ENCODE measurements around the gene LTBP2. TPM values are rescaled to one million over a fixed set of nuclear protein-coding genes. Genes with fewer than 3 reads are reported as not detected.

The LTBP2 gene
- total RNA-seq (2014; rRNA removed; shearing (Covaris generic)) = 32.5 and 34.9 TPM in 2 replicates
- polyA plus RNA-seq (2015; cell fraction: cytosol; rRNA removed) = 20.4 and 23.1 TPM in 2 replicates
- polyA plus RNA-seq (2015; cell fraction: nucleus; rRNA removed) = 62.2 and 66.5 TPM in 2 replicates

DNA sequence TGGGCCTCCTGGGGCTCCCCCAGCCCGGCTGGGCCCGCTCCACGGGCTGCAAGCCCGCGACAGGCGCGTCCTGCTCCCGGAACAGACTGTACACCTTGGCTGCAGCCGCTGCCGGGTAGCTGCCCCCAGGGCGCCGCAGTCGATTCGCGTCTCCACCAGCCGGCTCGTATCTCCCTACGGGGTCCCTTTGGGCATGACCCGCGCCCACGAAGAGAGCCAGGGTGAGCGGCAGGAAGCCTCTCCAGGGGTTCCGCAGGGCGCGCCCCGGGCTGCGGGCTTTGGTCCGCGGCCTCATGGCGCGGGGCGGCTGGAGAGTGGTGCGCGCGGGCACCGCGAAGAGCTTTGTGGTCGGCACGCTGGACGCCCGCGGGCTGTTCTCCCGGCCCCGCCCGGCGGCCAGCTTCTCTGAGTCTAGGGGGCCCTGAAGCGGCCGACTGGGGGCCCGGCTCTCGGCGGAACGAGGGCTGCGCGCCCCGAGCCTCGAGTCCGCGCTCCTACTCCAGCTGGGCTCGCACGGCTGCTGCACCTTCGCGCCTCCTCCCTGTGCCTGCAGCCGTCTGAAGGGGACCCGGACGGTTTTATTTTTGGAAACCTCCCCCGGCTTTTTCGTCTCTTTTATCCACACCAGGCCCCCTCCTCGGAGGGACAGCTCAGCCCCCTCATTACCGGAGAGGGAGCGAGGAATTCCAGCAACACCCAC is at the start of gene LTBP2:
LTBP2 (minus strand) TSS at position 588 of the 700 bp plus-strand sequence; CDS start at position 295, 293 bp downstream.
- no peak for DNase-seq (ENCODE audit: low read depth)

DNA sequence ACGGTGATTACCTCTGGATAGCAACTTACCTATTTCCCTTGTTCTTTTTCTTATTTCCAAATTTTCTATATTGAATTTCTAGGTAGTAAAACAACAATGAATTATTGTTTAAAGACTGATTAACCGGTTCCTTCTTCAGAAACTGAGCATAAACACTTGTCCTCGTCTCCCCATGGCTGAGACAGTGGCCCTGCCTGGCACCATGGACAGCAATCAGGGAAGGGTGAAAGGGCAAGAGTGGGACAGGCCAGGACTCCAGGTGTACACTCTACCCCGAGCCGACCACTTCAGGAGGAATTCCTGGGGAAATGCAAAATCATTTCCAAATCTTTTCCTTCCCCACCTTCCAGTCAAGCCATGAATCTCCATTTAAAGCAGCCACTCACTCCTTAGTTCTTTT is 48.8 kb upstream of the LTBP2 start:
- DNase-seq (ENCODE audit: low read depth) = no peak

DNA sequence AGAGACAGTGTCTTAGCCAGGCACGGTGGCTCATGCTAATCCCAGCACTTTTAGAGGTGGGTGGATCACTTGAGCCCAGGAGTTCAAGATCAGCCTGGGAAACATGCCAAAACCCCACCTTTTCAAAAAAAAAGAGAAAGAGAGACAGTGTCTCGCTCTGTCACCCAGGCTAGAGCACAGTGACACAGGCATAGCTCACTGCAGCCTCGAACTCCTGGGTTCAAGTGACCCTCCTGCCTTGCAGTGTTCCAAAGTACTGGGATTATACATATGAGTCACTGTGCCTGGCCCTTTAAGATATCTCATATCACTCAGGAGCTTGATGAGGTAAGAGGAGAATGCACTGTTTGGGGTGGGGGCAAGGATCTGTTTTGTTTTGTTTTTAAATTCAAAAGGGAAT is 48.1 kb upstream of the LTBP2 start:
- DNase-seq (ENCODE audit: low read depth) = no peak

DNA sequence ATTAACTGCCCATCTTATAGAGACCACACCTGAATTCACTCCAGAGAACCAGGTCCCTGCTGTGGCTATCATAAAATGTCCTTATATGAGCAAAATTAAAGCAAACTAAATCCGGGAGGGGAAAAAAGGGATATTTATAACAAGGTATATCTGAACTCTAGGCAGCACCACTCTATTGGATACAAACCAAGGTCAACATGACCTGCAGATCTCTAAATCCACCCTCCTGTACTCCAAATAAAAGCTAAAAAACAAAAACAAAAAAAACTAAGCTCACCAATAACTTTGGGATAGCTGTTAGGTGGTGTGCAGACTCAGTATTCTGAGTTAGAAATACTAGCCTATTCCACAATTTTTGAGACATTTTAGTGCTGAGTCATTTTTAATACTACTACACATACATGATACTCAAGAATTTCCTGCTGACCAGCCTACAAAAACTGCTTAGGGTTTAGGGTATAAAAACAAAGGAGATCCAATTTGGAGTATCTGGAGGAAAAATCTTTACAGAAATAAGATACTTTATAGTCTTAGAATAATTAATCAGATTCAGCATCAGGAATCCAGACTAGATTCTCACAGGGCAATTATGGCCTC is 46.6 kb upstream of the LTBP2 start:
- DNase-seq (ENCODE audit: low read depth) = peak; percentile 62

DNA sequence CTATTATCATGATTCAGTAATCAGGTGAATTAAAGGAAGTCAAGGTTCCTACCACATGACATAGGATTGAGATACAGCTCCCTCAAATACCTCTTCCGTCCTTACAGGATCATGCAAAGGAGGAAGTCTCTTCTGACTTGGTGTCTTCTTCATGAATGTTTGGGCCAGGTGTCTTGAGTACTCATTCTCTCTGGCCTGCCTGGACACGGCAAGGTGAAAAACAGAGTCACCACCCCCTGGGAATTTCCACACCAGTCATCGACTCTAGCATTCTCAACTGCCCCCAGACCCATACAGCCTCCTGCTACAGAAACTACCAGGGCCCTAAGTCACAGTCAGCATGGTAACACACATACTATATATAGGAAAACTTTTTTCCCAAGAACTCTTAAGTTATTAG is 44.9 kb upstream of the LTBP2 start:
- no peak for DNase-seq (ENCODE audit: low read depth)

DNA sequence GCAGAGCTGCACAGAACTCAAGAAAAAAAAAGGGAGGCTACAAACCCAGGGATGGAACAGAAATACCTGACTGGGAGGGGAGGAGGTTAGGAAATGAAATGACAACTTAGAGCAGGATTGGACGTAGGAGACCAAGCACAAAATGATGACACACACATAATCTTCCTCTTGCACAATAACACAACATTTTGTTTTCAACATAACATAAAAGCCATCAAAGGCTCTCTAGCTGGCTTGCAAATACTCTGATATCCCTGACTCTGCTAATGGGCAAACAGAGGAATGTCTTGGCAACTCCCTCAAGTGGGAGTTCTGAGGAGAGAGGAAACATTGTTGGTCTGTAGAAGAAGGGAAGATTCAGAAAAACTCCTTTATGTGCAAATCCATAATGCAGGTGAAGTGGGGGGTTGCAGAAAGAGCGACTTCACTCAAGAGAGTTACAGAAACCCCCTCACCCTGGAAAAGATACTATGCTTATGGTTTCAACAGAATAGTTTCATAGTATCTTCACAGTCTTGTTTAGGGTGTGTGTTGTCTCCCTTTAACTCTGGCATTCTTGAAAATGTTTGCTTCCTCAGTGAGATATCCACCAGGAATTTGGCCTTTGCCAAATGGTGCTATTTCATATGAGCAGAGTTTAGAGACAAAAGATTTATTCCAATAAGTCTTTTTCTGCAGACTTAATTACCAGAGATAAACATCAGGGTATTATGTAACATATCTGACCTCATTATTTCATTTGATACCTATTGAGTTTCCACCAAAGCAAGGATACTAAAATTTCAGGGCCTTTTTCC is 43.8 kb upstream of the LTBP2 start:
- DNase-seq (ENCODE audit: low read depth) = no peak

DNA sequence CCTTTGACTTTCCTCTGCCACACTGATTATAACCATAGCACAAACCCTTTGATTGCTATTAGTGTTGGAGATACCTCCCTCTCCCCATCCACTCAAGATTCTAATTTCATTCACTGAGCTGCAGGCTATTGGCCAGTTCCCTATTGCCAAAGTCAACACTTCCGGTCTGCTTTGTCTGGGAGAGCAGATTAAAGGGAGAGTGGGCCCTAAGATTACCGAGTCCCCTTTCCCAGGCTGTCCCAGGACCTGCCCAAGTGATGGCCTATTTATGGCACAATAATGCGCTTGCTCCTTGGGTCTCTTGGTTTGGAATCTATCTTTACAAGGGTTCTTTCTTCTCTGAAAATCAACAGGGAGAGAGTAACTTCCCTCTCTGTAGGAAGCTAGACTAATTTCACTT is 42.9 kb upstream of the LTBP2 start:
- DNase-seq (ENCODE audit: low read depth) = no peak

DNA sequence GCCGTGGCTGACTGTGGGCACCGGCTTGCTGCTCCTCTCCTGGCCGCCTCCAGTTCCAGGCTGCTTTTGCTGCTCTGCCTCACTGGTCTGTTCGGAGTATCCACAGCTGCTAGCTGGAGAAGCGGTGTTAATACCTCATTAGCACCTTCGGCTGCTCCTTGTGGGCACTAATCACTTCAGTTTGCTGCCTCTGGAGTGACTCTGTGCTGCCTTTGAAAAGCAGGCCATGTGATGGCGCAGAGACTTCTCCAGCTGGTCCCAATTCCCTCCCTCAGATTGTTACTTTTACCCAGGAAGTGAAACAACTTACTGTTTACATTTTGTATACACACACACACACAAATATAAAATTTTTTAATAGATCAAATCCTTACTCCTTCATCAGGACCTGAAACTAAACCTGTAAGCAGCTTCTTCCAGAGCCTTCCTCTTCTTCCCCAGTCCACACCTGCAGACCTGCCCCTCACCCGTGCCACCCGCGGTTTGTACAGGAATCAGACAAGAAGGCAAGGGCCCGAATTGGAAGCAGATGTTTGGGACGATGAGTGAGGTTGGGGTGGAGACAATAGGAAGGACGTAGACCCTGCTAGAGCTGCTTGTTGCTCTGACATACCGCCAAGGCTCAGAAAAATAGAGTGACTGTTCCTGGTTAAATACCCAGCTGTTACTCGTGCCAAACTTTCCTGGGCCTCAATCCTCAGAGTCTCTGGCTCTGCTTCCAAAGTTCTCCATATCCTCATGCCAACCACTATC is 41.5 kb upstream of the LTBP2 start:
- DNase-seq (ENCODE audit: low read depth) = no peak

DNA sequence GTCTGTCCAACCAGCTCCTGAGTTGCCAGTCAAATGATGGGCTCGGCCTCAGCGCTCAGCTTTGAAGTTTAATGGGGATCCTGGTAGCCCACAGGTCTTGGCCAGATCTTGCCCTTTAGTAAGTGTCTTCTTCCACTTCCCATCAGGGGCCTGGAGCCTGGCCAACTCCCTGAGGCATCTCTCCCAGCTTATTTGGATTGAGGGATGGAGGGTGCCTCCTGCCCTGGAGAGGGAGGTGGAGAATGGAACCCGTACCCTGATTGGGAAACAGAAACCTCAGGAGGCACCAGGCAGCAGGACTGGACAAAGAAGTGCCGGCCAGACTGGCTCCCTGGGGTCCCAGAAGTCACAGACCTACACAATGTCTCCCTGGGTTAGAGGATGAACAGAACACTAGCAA is 40.5 kb upstream of the LTBP2 start:
- DNase-seq (ENCODE audit: low read depth) = no peak

DNA sequence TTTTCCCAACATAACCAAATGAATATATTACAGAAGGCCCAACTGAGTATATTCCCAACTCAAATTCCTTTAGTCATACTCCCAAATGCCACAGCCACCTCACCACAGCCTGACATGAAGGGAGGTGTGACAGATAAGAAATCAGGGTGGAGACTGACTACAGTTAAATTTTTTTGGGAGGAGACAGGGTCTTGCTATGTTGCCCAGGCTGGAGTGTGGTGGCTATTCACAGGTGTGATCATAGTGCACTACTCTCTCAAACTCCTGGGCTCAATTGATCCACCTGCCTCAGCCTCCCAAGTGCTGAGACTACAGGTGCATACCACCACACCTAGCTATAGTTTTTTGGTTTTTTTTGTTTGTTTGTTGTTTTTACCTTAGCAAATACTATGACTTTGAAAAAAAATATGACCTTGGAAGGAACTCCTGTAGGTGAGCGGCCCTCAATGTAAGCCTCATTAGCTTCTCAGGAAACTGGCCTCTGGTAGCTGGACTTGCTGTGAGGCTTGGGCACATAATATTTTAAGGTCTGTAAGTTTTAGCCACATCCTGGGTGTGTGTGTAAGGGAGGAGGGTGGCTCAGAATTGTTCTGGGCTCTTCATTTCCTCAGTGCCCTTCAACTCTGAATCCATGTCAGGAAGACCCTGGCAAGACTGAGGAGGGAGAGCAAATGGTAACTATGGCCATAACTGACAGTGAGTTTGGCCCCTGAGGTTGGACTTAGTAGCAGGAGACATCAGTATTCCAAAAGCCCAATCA is 39.1 kb upstream of the LTBP2 start:
- no peak for DNase-seq (ENCODE audit: low read depth)

DNA sequence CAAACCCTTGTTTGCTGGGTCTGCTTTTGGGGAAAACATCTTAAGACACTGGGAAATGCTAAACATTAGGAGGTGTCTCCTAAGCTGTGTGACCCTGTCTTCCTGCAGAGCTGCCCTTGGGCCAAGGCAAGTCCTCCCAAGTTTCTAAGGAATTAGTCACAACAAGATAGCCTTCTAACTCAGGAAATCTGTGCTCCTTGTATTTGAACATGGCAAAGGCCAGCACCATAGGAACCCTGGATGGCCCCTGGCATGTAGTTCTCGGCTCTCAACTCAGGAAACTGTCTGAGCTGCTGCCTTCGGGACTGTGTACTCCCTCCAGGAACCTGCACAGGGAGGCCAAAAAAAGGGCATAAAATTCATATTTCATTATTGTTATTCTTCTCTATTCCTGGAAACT is 37.6 kb upstream of the LTBP2 start:
- no peak for DNase-seq (ENCODE audit: low read depth)

DNA sequence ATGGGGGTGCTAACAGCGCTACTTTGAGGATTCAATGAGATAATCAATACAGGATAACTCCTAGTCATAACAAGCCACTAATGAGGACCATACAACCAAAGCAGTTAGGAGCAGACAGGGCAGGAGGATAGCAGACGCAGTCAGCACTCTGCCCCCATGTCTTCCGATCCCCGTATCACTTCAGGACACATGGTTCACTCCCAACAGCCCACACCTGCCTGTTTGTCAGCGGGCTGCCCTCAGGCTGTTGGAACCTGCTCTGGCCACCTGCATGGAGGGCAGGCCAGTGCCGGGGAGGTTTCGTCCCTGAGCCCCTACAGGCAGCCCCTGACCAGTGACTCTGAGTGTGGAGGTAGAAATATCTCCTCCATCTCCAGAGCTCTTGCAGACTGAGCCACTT is 37.1 kb upstream of the LTBP2 start:
- DNase-seq (ENCODE audit: low read depth) = no peak

DNA sequence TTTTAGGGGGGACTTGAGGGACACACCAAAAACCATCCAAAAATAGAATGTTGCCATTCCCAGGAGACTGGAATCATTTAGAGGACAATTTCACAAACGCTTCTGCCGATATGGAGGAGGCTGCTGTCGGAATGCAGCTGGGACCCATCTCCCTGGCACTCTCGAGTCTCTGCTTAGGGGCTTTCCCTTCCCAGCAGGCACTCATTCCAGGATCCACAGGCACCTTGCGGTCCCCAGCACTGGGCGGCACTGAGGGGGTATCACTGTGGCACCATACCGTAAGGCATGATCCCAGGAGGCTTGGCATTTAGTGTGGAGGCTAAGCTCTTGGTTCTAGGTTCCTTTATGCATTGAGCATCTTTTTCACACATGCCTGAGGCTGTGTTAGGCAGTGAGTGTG is 36.6 kb upstream of the LTBP2 start:
- no peak for DNase-seq (ENCODE audit: low read depth)

DNA sequence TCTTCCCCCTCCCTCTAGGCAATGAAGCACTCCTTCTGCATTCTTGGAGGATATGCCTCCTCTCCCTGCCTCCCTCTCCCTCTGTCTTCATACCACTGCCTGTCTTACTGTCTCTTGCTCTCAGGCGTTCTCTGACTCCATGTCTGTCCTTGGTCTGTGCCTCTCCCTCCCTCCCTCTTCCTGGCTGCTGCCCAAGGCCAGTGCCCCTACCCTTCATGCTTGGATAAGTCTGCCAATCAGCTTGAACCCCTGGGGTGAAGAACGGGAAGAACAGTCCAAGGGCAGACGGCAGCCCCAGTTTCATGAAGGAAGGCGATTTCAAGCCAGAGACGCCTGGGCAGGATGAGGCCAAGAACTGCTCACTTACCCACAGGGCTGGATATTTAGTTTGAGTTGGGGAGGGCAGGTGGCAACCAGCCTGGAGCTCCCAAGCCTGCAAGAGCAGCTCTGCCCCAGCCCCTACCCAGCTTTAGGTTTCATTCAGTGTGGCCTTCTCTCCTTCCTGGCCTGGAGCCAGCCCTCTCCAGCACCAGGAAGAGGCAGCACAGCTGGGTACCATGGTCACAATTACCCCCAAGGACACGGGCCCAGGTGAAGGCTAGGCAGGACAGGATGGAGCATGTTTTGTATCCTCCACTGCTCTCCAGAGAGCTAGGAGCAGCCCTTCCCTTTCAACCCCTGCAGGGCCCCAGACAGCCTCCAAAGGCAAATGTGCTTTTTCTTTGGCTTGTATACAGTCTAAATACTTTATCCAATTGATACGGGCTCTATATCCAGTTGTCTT is 35.8 kb upstream of the LTBP2 start:
- DNase-seq (ENCODE audit: low read depth) = no peak

DNA sequence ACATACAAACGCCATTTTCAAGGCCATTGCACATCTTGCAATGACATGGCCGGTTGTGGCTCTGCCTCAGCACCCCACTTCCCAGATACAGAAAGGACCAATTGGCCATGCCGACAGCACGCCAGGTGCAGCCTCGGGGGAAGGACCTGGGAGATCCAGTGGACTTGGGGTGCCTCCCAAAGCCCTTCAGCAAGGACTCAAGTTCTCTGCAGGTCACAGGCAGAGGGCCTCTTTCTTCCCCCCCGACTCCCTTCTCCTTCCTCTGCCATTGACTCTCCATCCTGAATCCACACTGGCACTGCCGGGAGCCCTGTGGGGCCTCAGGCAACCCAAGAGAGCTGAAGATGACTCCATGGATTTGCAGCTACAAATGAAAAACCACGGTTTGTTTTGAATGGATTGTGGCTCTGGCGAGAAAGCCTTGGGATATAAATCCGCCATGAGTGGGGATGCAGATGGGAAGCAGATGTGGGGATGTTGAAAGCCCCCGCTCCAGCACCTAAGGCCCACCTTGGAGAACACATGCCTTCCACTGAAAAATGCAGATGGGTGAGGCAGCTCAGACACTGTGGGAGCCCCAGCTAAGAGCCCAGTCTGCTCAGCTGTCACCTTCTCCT is 35.1 kb upstream of the LTBP2 start:
- DNase-seq (ENCODE audit: low read depth) = no peak

DNA sequence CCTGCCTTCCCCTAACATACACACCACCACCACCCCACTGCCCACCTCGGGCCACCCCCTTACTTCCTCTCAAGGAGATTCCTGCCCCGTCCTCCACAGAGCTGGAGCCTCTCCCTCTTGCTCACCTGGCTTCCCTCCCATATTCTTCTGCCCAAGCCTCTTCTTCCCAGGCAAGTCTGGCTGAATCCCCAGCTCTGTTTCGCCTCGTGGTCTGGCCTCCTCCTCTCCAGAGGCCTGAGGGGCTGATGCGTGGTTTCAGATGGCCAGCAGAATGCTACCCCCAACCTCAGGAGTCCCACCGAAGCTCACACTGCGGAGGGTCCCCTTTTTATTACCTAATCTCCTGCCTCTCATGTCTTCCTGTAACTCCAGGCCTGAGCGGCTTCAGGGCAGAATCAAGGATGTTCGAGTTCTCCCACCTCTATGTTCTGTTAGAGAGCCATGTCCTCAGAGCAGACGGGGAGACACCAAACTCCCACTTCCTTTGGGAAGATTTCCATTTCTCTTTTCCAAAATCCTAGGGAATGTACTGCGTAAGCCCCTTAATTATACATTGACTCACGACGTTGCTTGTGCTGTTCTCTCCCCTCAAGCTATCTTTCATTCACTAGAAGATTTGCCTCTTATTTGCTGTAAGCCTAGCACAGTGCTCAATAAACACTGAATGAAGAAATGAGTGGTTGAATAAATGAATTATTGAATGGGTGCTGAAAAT is 33.9 kb upstream of the LTBP2 start:
- no peak for DNase-seq (ENCODE audit: low read depth)

DNA sequence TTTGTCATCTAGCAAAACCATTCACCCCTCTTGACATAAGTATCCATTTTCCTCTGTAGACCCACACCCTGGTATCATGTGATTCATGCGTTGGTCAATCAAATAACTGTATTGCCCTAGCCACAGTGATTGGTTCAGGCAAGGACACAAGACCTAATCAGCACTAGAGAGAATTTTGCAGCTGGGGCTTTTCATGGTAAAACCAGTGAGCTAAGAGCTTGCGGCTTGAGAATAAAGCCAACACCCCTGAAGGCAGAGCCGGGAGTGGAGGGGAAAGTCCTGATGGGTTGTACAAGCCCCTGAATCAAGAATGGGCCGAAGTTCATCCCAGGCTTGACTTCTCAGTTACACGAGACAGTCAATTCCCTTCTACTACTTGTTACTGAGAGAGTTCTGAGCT is 33.2 kb upstream of the LTBP2 start:
- no peak for DNase-seq (ENCODE audit: low read depth)

DNA sequence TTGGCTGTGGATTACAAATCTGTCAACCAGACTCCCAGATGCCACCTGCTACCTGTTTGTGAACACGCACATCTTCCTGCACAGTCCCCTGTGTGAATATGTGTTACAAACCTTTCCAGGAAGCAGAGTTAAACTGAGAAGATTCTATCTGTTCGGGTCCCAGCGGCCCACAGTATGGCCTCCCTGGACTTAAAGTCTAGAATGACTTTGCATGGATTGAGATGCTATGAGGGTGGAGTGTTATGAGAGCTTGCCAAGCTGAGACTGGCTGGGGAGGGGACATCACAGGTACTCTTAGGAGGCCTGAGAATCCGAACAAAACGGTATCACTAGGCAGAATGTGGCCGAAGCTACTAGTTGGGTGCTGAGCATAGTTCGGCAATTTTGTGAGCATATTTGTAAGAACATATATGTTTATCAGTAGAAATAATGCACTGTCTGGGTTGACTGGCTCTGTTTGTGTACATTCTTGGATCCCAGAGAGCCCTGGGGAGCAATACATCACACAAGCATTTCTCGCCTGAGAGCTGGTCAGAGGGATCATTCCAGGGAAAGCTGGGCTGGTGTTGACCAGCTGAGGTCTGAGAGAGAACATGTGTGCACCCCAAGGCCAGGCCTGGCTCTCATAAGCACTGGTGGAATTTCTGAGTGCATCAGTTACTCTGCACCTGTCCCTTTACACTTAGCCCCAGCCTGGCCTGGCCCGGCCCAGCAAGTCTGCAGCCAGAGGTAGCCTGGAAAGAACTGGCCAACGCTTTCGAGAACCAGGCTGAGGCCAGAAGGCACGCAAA is 29.8 kb upstream of the LTBP2 start:
- DNase-seq (ENCODE audit: low read depth) = no peak
